MM.1S (cell line): ENCODE measurements around the gene ITGA3.

ENCODE experiments used
- CTCF ChIP-seq: fragments of 300-600 bp; sonication (generic); IDR thresholded peaks from 2 replicates; pipeline ENCODE4 v1.5.1; 2016; ENCODE audit warnings: antibody characterized with exemption, low read length, mixed read lengths
- EZH2 ChIP-seq: fragments of 300-600 bp; sonication (generic); optimal IDR thresholded peaks from 2 replicates; pipeline ENCODE3; 2017; ENCODE audit warnings: low read depth, mild to moderate bottlenecking, antibody characterized with exemption, low read length, mixed read lengths

DNA sequence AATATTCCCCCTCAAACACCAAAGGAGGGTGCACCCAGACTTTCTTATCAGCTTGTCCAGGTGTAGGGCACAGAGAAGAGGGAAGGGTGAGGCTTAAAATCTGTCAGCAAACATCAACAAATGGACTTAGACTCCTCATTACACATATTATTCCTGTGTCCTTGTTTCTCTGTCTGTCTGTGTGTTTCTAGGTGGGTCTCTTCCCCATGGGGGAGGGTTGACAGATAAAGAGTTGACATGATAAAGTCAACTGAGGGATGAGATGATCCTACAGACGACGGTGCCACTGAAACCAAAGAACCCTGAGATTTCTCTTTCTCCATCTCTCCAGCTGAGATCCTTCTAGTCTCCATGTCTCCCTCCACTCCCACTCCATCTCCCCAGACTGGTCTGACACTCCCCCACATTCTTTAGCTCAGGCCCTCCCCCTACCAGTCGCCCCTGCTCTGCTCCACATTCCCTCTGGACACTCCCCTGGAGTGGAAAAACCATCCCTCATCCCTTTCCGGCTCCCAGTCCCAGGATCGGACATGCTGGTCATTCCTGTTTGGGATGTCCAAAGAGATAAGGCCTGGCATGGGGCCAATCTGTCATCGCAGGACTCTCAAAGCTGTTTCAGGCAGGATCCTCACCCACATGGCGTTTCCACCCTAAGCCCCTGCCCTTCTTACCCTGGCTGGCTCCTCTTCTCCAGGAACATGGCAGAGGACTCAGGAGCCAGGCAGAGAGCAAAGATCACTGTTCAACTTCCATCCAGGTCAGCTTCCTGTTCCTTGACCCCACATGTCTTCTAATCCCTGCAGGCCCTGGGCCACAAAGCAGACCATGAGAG lies 2.9 kb upstream of the ITGA3 start:
- no peak for TF ChIP-seq CTCF
- no peak for TF ChIP-seq EZH2
